ENCODE measurements around the gene TPP2. TPM values are rescaled to one million over a fixed set of nuclear protein-coding genes. Genes with fewer than 3 reads are reported as not detected.

TPP2 gene
- total RNA-seq, 1 experiment from 2014 or later, result 31.6 TPM

GRCh38 chr13:102683637-102684036, 86.9 kb downstream of the TPP2 start:
- no peak overlapping the region for H3K27ac ChIP-seq (ENCODE audit: low read length)
- H3K9me3 ChIP-seq (ENCODE audit: control insufficient read depth, insufficient read depth, low read depth, low read length), result no peaks in the 10 kb centered on the region
- H3K4me1 ChIP-seq (ENCODE audit: control insufficient read depth, insufficient read depth, low read length), result no peaks in the 10 kb centered on the region
- CTCF ChIA-PET, result no interaction called here
- no peak overlapping the region for H3K4me3 ChIP-seq (ENCODE audit: low read depth in 2 of 2, low read length in 2 of 2)
- in situ Hi-C loops (cut with HindIII; ENCODE audit: low pct_unique_long_range_greater_than_20kb, low sequenced_read_pairs) (no loop called here), intact Hi-C loops (cut with micrococcal nuclease; ENCODE audit: unreplicated experiment) (no loop called here)
- ATAC-seq (no peak), DNase-seq (ENCODE audit: low read depth, low spot score) (no peak)
- TF ChIP-seq TCF7L2 (IDR thresholded peaks at IDR 0.05; ENCODE audit: low read depth, low read length) (no peak), POLR2AphosphoS5 (IDR thresholded peaks at IDR 0.05; ENCODE audit: low read depth, low read length) (no peak), SIN3A (IDR thresholded peaks at IDR 0.05; ENCODE audit: borderline replicate concordance, insufficient read depth, low read depth, low read length) (no peak), REST (IDR thresholded peaks at IDR 0.05; ENCODE audit: insufficient read depth in 1 of 2, low read depth in 2 of 2, low read length in 1 of 2) (no peak), CTCF (IDR thresholded peaks at IDR 0.05) (no peak)
- H3K27me3 ChIP-seq (ENCODE audit: control insufficient read depth, insufficient read depth, low read length), result no peaks in the 10 kb centered on the region
- no TSS peak for BruUV-seq (replicated peaks)
- POLR2A ChIA-PET, result no interaction called here
- H3K36me3 ChIP-seq (ENCODE audit: control insufficient read depth, insufficient read depth, low read length), result no peaks in the 10 kb centered on the region; the same call in 1 of the 2 replicates

- H3K27me3 ChIP-seq (ENCODE audit: control insufficient read depth, insufficient read depth, low read length), result no peaks in the 10 kb centered on the region
- CTCF ChIA-PET, result no interaction called here
- BruUV-seq (replicated peaks), result no TSS peak
Observed at GRCh38 chr13:102686024-102686423, 89.2 kb downstream of the TPP2 start.

More at GRCh38 chr13:102686024-102686423, 89.2 kb downstream of the TPP2 start:
- H3K4me1 ChIP-seq (ENCODE audit: control insufficient read depth, insufficient read depth, low read length), result no peaks in the 10 kb centered on the region
- no peak overlapping the region for H3K4me3 ChIP-seq (ENCODE audit: low read depth in 2 of 2, low read length in 2 of 2)
- H3K9me3 ChIP-seq (ENCODE audit: control insufficient read depth, insufficient read depth, low read depth, low read length), result no peaks in the 10 kb centered on the region
- no peak overlapping the region for H3K27ac ChIP-seq (ENCODE audit: low read length)
- POLR2A ChIA-PET, result no interaction called here
- in situ Hi-C loops (cut with HindIII; ENCODE audit: low pct_unique_long_range_greater_than_20kb, low sequenced_read_pairs), result no loop called here
- TF ChIP-seq POLR2AphosphoS5 (IDR thresholded peaks at IDR 0.05; ENCODE audit: low read depth, low read length), result no peak
- TF ChIP-seq CTCF (IDR thresholded peaks at IDR 0.05), result no peak
- TF ChIP-seq TCF7L2 (IDR thresholded peaks at IDR 0.05; ENCODE audit: low read depth, low read length), result no peak
- TF ChIP-seq SIN3A (IDR thresholded peaks at IDR 0.05; ENCODE audit: borderline replicate concordance, insufficient read depth, low read depth, low read length), result no peak
- no peak for TF ChIP-seq REST (IDR thresholded peaks at IDR 0.05; ENCODE audit: insufficient read depth in 1 of 2, low read depth in 2 of 2, low read length in 1 of 2)
- H3K36me3 ChIP-seq (ENCODE audit: control insufficient read depth, insufficient read depth, low read length), result no peaks in the 10 kb centered on the region
- DNase-seq (ENCODE audit: low read depth, low spot score), result no peak
- ATAC-seq, result no peak
- intact Hi-C loops (cut with micrococcal nuclease; ENCODE audit: unreplicated experiment), result no loop called here

Data from Panc1 (cell line).